Heart right ventricle (tissue), 16 donors: Measurements from ENCODE around the gene IL31RA. TPM values are rescaled to one million over a fixed set of nuclear protein-coding genes. Genes with fewer than 3 reads are reported as not detected.

Experiments
- ATAC-seq, 8 donors: fragments of 200-7000 bp; cut with Tn5 transposase; one replicate each; pipeline ENCODE4 v1.9.1; 2020; ENCODE audit warnings: mild to moderate bottlenecking in 8 of 8, moderate library complexity in 8 of 8, moderate number of reproducible peaks in 1 of 8
- DNase-seq, 2 donors: peaks; one replicate each; pipeline ENCODE4 v3.0.0-alpha.2; 2020
- H3K27ac ChIP-seq, 10 donors: fragments of 200-600 bp; sonication (generic) in 2 of 10; one replicate each; pipeline versions ENCODE4 v1.5.0 to v1.8.0; 2020 to 2022; ENCODE audit warnings: mild to moderate bottlenecking in 3 of 10
- H3K27me3 ChIP-seq, 7 donors: fragments of 200-600 bp; one replicate each; pipeline ENCODE4 v1.8.0; 2021 to 2022; ENCODE audit warnings: mild to moderate bottlenecking in 2 of 7
- H3K36me3 ChIP-seq, 9 donors: fragments of 200-600 bp; sonication (generic) in 1 of 9; one replicate each; pipeline versions ENCODE4 v1.5.0 to v1.8.0; 2020 to 2022; ENCODE audit warnings: mild to moderate bottlenecking in 2 of 9
- H3K4me1 ChIP-seq, 9 donors: fragments of 200-600 bp; sonication (generic) in 1 of 9; one replicate each; pipeline versions ENCODE4 v1.5.0 to v1.8.0; 2020 to 2022; ENCODE audit warnings: mild to moderate bottlenecking in 4 of 9
- H3K4me3 ChIP-seq, 10 donors: fragments of 200-600 bp; sonication (generic) in 2 of 10; one replicate each; pipeline versions ENCODE4 v1.5.0 to v1.8.0; 2020 to 2022; ENCODE audit warnings: mild to moderate bottlenecking in 7 of 10, moderate library complexity in 2 of 10
- H3K9me3 ChIP-seq, 11 donors: fragments of 200-600 bp in 10 of 11; sonication (generic) in 2 of 11; one replicate each; pipeline versions ENCODE4 v1.5.0 to v1.8.0; 2013 to 2022; ENCODE audit warnings: mild to moderate bottlenecking in 2 of 11, control low read depth in 1 of 11, moderate library complexity in 1 of 11
- CTCF ChIP-seq, 9 donors: fragments of 200-600 bp; sonication (generic) in 2 of 9; IDR thresholded peaks; one replicate each; pipeline versions ENCODE4 v1.5.0 to v1.8.0; 2021 to 2022; ENCODE audit warnings: antibody characterized with exemption in 9 of 9, mild to moderate bottlenecking in 5 of 9, moderate library complexity in 1 of 9
- WGBS, 2 donors: extraction: QIAGEN DNeasy Blood & Tissue Kit; methylation state at CpG; one replicate each; pipeline ENCODE4 v1.1.7; 2013; ENCODE audit warnings: inconsistent platforms in 1 of 2; 5-methylcytosine and 5-hydroxymethylcytosine counted together
- intact Hi-C, 10 donors: fragments of 100-400 bp; cut with DNase I; formaldehyde crosslinking; loops; one replicate each; pipeline versions ENCODE4 v1.11.1 to v1.14.2; 2022
- polyA plus RNA-seq, 2 donors: library from polyadenylated mRNA; stranded (reverse); fragments of 200-250 nt; gene quantifications; one replicate each; pipeline ENCODE4 v1.2.3, GENCODE V29; 2013
- total RNA-seq, 10 donors: library from RNA; stranded (reverse); fragmentation: NEBNext Ultra II Directional in 3 of 10; extraction: Animal tissue kit (Norgen Biotek cat#: 25700) in 3 of 10; gene quantifications; one replicate each; pipeline versions ENCODE4 v1.2.1 to v1.2.4, GENCODE V29; 2021 to 2023
- donor health status: Arrhythmogenic right ventricular cardiomyopathy.
- donor health status: ischemic (EF 13 %, LVEDD 7.1; RV severe dilation, severe dysfunction).
- donor health status: healthy with polysubstance abuse.
- donor health status: DM: no; HTN: yes; CAD: no.
- donor health status: DM: no; HTN: no; CAD: no.
- donor health status: ischemic (EF 25% LVEDD 6.9; RV normal size, moderate dysfunction).
- donor health status: ischemic (EF 25% LVEDD 5.7; RV mildly dilated, moderate dysfunction).
- donor health status: healthy.
- donor health status: DM: yes; HTN: yes; CAD: no.
- donor health status: Ischemic cardiomyopathy.
- donor health status: ischemic (EF 35%, LVEDD 5.7; RV mildly dilated, moderate dysfunction).
- donor health status: nonischemic (EF 11% LVEDD 7.7; RV severe dilation, severe dysfunction).
- donor health status: DM: yes; HTN: yes; CAD: no.
- donor health status: PGD.
- donor health status: ischemic (EF 29% LVEDD 5.4; RV normal size, mild dysfunction).
- donor health status: nonischemic (EF 23%, LVEDD 6.1; RV moderate dilation, normal function).

The IL31RA gene
- total and polyA plus RNA-seq, 12 donors: 0.06 to 1.6 (median 0.76) TPM; not detected in 3

- Histone ChIP-seq H3K36me3 (no peaks in the 10 kb centered on the region), H3K27me3 (no peaks in the 10 kb centered on the region), H3K9me3 (no peaks in the 10 kb centered on the region), H3K4me3 (no peak overlapping the region), H3K27ac (no peak overlapping the region), H3K4me1 (peaks cover 0 to 27% (median 0%) of the 10 kb centered on the region in 9 donors)
- DNase-seq (no peak), ATAC-seq (no peak)
- intact Hi-C loops: loop anchor here in 4 of 10 donors (10.0 kb wide), 2 partner anchors 195 to 205 kb away; partner anchors contain the start of gene SLC38A9 (in 3 of the 4)
- no peak for TF ChIP-seq CTCF (IDR thresholded peaks at IDR 0.05)
- WGBS, 2 donors: 75 to 81% methylated on average over 3 of the region's 3 CpGs
Observed at GRCh38 chr5:55919625-55920024, 68.5 kb downstream of the IL31RA start.

GRCh38 chr5:55920784-55921183, 69.6 kb downstream of the IL31RA start:
- H3K4me3 ChIP-seq: no peak overlapping the region
- intact Hi-C loops: loop anchor here in 2 of 10 donors (10.0 kb wide), 1 partner anchor 206 kb away; the partner anchor contains the start of gene SLC38A9 (in 2 of the 2)
- H3K27me3 ChIP-seq: no peaks in the 10 kb centered on the region
- no peaks in the 10 kb centered on the region for H3K9me3 ChIP-seq
- 69% methylated on average over 5 of the region's 5 CpGs for WGBS, 2 donors
- ATAC-seq: no peak
- H3K36me3 ChIP-seq: no peaks in the 10 kb centered on the region
- no peak for DNase-seq
- peaks cover 0 to 30% (median 0%) of the 10 kb centered on the region in 9 donors for H3K4me1 ChIP-seq
- H3K27ac ChIP-seq: no peak overlapping the region
- peak in 3 of 9 donors; percentile 6 to 22 (median 17) for TF ChIP-seq CTCF (IDR thresholded peaks at IDR 0.05)

DNA sequence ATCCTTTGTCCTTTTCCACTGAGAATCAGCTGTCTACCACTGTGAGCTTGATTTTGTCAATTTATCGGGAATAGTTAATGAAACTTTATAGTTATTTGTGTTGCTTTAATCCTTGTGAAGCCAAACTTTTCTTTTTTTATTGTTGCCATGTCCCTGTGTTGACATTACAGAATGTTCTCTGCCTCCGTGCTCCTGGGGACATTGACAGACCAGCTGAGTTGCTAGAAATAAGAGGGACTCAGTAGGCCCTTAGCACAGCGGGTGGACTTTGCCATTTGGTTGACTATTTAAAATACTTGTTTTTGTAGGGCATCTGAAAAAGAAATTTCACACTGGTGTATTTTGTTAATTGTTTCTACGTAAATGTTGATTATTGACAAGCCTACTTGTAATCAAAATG, 70.5 kb downstream of the IL31RA start:
- H3K4me3 ChIP-seq: no peak overlapping the region
- no peak for TF ChIP-seq CTCF (IDR thresholded peaks at IDR 0.05)
- intact Hi-C loops: loop anchor here in 2 of 10 donors (10.0 kb wide), 1 partner anchor 207 kb away; the partner anchor contains the start of gene SLC38A9 (in 2 of the 2)
- ATAC-seq (no peak), DNase-seq (no peak)
- no peaks in the 10 kb centered on the region for H3K9me3 ChIP-seq
- no peaks in the 10 kb centered on the region for H3K27me3 ChIP-seq
- H3K36me3 ChIP-seq: no peaks in the 10 kb centered on the region
- peaks cover 0 to 30% (median 0%) of the 10 kb centered on the region in 9 donors for H3K4me1 ChIP-seq
- 92 to 98% methylated on average over 4 of the region's 4 CpGs for WGBS, 2 donors
- H3K27ac ChIP-seq: no peak overlapping the region

DNA sequence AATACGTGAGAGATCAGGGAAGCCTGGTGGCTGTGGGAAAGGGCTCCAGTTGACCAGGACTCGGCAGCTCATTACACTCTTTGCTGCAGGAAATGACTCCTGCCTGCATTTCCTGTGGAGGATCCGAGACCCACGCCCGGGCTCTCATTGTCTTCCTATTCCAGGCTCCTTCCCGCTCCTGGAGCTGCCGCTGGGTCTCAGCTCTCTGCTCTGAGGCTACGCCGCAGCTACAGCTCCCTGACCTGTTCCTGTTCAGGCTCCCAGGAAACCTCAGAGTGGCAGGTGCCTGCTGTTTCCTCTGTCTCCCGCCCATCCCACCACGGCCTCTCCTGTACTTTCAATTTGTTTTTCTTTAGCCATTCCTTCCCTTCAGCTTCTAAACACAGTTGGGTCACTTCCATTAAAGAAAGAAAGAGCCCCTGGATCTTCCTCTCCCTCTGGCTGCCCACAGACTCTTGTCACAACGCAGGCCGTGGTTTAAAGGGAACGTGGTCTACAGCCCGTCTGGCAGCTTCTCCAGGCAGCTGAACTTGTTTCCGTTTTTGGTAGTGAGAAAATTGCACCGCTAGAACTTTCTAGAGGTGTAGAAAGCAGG, 72.1 kb downstream of the IL31RA start:
- Histone ChIP-seq H3K4me1 (peaks cover 0 to 30% (median 0%) of the 10 kb centered on the region in 9 donors), H3K36me3 (no peaks in the 10 kb centered on the region), H3K27ac (peak overlapping the region in 8 of 10 donors; percentile 18 to 82 (median 64)), H3K4me3 (peak overlapping the region in 9 of 10 donors; percentile 20 to 60 (median 48)), H3K9me3 (no peaks in the 10 kb centered on the region), H3K27me3 (no peaks in the 10 kb centered on the region)
- DNase-seq: peak in 1 of 2 donors; percentile 23
- peak; percentile 37 to 86 (median 64) for ATAC-seq
- 38 to 40% methylated on average over 17 of the region's 17 CpGs for WGBS, 2 donors
- intact Hi-C loops: loop anchor here in 2 of 10 donors (10.0 kb wide), 1 partner anchor 208 kb away; the partner anchor contains the start of gene SLC38A9 (in 2 of the 2)
- TF ChIP-seq CTCF (IDR thresholded peaks at IDR 0.05): no peak
